ENCODE measurements around the gene PHKA2.

The PHKA2 gene

GRCh38 chrX:18955676-18956075, 28.2 kb downstream of the PHKA2 start:
- Mint-ChIP-seq H3K27ac (no peak overlapping the region), H3K9me3 (peaks cover 38% of the 10 kb centered on the region), H3K4me3 (no peak overlapping the region), H3K36me3 (ENCODE audit: low read depth) (peaks cover 10% of the 10 kb centered on the region), H3K4me1 (no peaks in the 10 kb centered on the region), H3K27me3 (ENCODE audit: low read depth, poor library complexity) (no peaks in the 10 kb centered on the region)
- no peak for TF ChIP-seq CTCF (IDR thresholded peaks at IDR 0.05)
- no peak for DNase-seq

GRCh38 chrX:18951032-18951431, 32.9 kb downstream of the PHKA2 start:
- peaks cover 26% of the 10 kb centered on the region for H3K36me3 Mint-ChIP-seq (ENCODE audit: low read depth)
- H3K9me3 Mint-ChIP-seq, result peaks cover 47% of the 10 kb centered on the region
- DNase-seq, result no peak
- no peak overlapping the region for H3K4me3 Mint-ChIP-seq
- H3K27ac Mint-ChIP-seq, result no peak overlapping the region
- no peak for TF ChIP-seq CTCF (IDR thresholded peaks at IDR 0.05)
- peaks cover 5% of the 10 kb centered on the region for H3K4me1 Mint-ChIP-seq
- H3K27me3 Mint-ChIP-seq (ENCODE audit: low read depth, poor library complexity), result no peaks in the 10 kb centered on the region

- no peak overlapping the region for H3K27ac Mint-ChIP-seq
- peaks cover 26% of the 10 kb centered on the region for H3K36me3 Mint-ChIP-seq (ENCODE audit: low read depth)
- no peak for DNase-seq
- H3K4me3 Mint-ChIP-seq, result no peak overlapping the region
- H3K9me3 Mint-ChIP-seq, result peaks cover 50% of the 10 kb centered on the region
- no peak for TF ChIP-seq CTCF (IDR thresholded peaks at IDR 0.05)
- no peaks in the 10 kb centered on the region for H3K27me3 Mint-ChIP-seq (ENCODE audit: low read depth, poor library complexity)
- H3K4me1 Mint-ChIP-seq, result peaks cover 5% of the 10 kb centered on the region
These were observed 34.0 kb downstream of the PHKA2 start for GRCh38 chrX:18949944-18950301.

- peaks cover 26% of the 10 kb centered on the region for H3K36me3 Mint-ChIP-seq (ENCODE audit: low read depth)
- H3K4me1 Mint-ChIP-seq, result peaks cover 5% of the 10 kb centered on the region
- H3K4me3 Mint-ChIP-seq, result no peak overlapping the region
- H3K27ac Mint-ChIP-seq, result no peak overlapping the region
- no peak for TF ChIP-seq CTCF (IDR thresholded peaks at IDR 0.05)
- DNase-seq, result no peak
- H3K9me3 Mint-ChIP-seq, result peaks cover 50% of the 10 kb centered on the region
- no peaks in the 10 kb centered on the region for H3K27me3 Mint-ChIP-seq (ENCODE audit: low read depth, poor library complexity)
These were observed 34.5 kb downstream of the PHKA2 start for GRCh38 chrX:18949291-18949943.

GRCh38 chrX:18946611-18947010, 37.3 kb downstream of the PHKA2 start:
- Mint-ChIP-seq H3K27me3 (ENCODE audit: low read depth, poor library complexity) (no peaks in the 10 kb centered on the region), H3K4me3 (no peak overlapping the region), H3K9me3 (peaks cover 54% of the 10 kb centered on the region), H3K27ac (no peak overlapping the region), H3K4me1 (peaks cover 5% of the 10 kb centered on the region), H3K36me3 (ENCODE audit: low read depth) (peaks cover 37% of the 10 kb centered on the region)
- no peak for TF ChIP-seq CTCF (IDR thresholded peaks at IDR 0.05)
- DNase-seq, result no peak

GRCh38 chrX:18946157-18946556, 37.8 kb downstream of the PHKA2 start:
- H3K27me3 Mint-ChIP-seq (ENCODE audit: low read depth, poor library complexity), result no peaks in the 10 kb centered on the region
- peaks cover 36% of the 10 kb centered on the region for H3K36me3 Mint-ChIP-seq (ENCODE audit: low read depth)
- no peak for DNase-seq
- H3K4me3 Mint-ChIP-seq, result no peak overlapping the region
- peaks cover 54% of the 10 kb centered on the region for H3K9me3 Mint-ChIP-seq
- peaks cover 5% of the 10 kb centered on the region for H3K4me1 Mint-ChIP-seq
- no peak overlapping the region for H3K27ac Mint-ChIP-seq
- TF ChIP-seq CTCF (IDR thresholded peaks at IDR 0.05), result no peak

Data from nephron progenitor cell (in vitro differentiated cells).